ENCODE data around the gene HTR1D. TPM values are rescaled to one million over a fixed set of nuclear protein-coding genes. Genes with fewer than 3 reads are reported as not detected.
"Not testable (repeated sequence)": the region's sequence is repeated elsewhere in the genome, so short reads cannot be mapped to it uniquely, and the experiment has no call there.

The HTR1D gene
- total RNA-seq, 5 donors from 2014 or later (not counting 1 experiment from before 2014, with no cell fraction given), result not detected

- ChIA-PET POLR2A (no interaction called here), CTCF (no interaction called here)
- ATAC-seq (replicated peaks in 1 of 4) (no peak), DNase-seq (no peak)
- H3K27ac ChIP-seq (ENCODE audit: low read length), result no peak overlapping the region
- Mint-ChIP-seq H3K27me3 (peaks cover 12 to 14% of the 10 kb centered on the region in 2 donors), H3K4me1 (no peaks in the 10 kb centered on the region), H3K9me3 (no peaks in the 10 kb centered on the region), H3K27ac (peak overlapping the region in 1 of 2 donors; percentile 40), H3K36me3 (no peaks in the 10 kb centered on the region), H3K4me3 (no peak overlapping the region)
- no peaks in the 10 kb centered on the region for H3K36me3 ChIP-seq (ENCODE audit: control insufficient read depth in 2 of 2, extremely low read depth in 1 of 2, insufficient read depth in 1 of 2, low read length in 1 of 2)
- H3K4me1 ChIP-seq (ENCODE audit: control insufficient read depth in 1 of 2, extremely low read depth in 1 of 2, insufficient read depth in 2 of 2, low read length in 2 of 2), result no peaks in the 10 kb centered on the region
- WGBS (ENCODE audit: insufficient coverage), result 89% methylated on average over 21 of the region's 27 CpGs
- no peaks in the 10 kb centered on the region for H3K9me3 ChIP-seq
- H3K4me3 ChIP-seq (ENCODE audit: control insufficient read depth in 1 of 2, extremely low read depth in 1 of 2, low read length in 1 of 2), result no peak overlapping the region
- H3K27me3 ChIP-seq (replicated peaks in 1 of 2; ENCODE audit: control insufficient read depth in 2 of 2, extremely low read depth in 1 of 2, insufficient read depth in 2 of 2, low read length in 1 of 2), result peaks cover 0 to 8% of the 10 kb centered on the region in 2 experiments
Observed at GRCh38 chr1:23193391-23194118, 23.7 kb downstream of the HTR1D start.

- 100% methylated on average over 2 of the region's 3 CpGs for WGBS (ENCODE audit: insufficient coverage)
- peaks cover 12 to 14% of the 10 kb centered on the region in 2 donors for H3K27me3 Mint-ChIP-seq
- Histone ChIP-seq H3K27me3 (replicated peaks in 1 of 2; ENCODE audit: control insufficient read depth in 2 of 2, extremely low read depth in 1 of 2, insufficient read depth in 2 of 2, low read length in 1 of 2) (peaks cover 0 to 8% of the 10 kb centered on the region in 2 experiments), H3K36me3 (ENCODE audit: control insufficient read depth in 2 of 2, extremely low read depth in 1 of 2, insufficient read depth in 1 of 2, low read length in 1 of 2) (no peaks in the 10 kb centered on the region), H3K9me3 (no peaks in the 10 kb centered on the region), H3K4me3 (ENCODE audit: control insufficient read depth in 1 of 2, extremely low read depth in 1 of 2, low read length in 1 of 2) (no peak overlapping the region), H3K4me1 (ENCODE audit: control insufficient read depth in 1 of 2, extremely low read depth in 1 of 2, insufficient read depth in 2 of 2, low read length in 2 of 2) (no peaks in the 10 kb centered on the region), H3K27ac (ENCODE audit: low read length) (no peak overlapping the region)
- no peak overlapping the region for H3K4me3 Mint-ChIP-seq
- H3K27ac Mint-ChIP-seq, result no peak overlapping the region
- no peak for DNase-seq
- POLR2A ChIA-PET, result interaction anchor here in 1 of 2 donors (0.6 kb wide), 1 partner anchor 16 kb away, joined by 6 read pairs; no protein-coding TSS in a partner anchor
- H3K9me3 Mint-ChIP-seq, result no peaks in the 10 kb centered on the region
- no peak for ATAC-seq (replicated peaks in 1 of 4)
- no peaks in the 10 kb centered on the region for H3K4me1 Mint-ChIP-seq
- H3K36me3 Mint-ChIP-seq, result no peaks in the 10 kb centered on the region
- CTCF ChIA-PET, result interaction anchor here in 1 of 2 donors (0.6 kb wide), 1 partner anchor 8 kb away, joined by 5 read pairs; no protein-coding TSS in a partner anchor
Observed at GRCh38 chr1:23191199-23191598, 26.1 kb downstream of the HTR1D start.

- H3K27ac ChIP-seq (ENCODE audit: low read length); H3K36me3 ChIP-seq (ENCODE audit: control insufficient read depth in 2 of 2, extremely low read depth in 1 of 2, insufficient read depth in 1 of 2, low read length in 1 of 2); H3K4me1 Mint-ChIP-seq; ATAC-seq (replicated peaks in 1 of 4); POLR2A ChIA-PET; H3K4me3 Mint-ChIP-seq; H3K9me3 Mint-ChIP-seq; H3K27me3 ChIP-seq (replicated peaks in 1 of 2; ENCODE audit: control insufficient read depth in 2 of 2, extremely low read depth in 1 of 2, insufficient read depth in 2 of 2, low read length in 1 of 2); H3K27ac Mint-ChIP-seq; H3K4me3 ChIP-seq (ENCODE audit: control insufficient read depth in 1 of 2, extremely low read depth in 1 of 2, low read length in 1 of 2); H3K9me3 ChIP-seq; H3K4me1 ChIP-seq (ENCODE audit: control insufficient read depth in 1 of 2, extremely low read depth in 1 of 2, insufficient read depth in 2 of 2, low read length in 2 of 2); H3K36me3 Mint-ChIP-seq; DNase-seq: not testable (repeated sequence)
- peaks cover 12 to 14% of the 10 kb centered on the region in 2 donors for H3K27me3 Mint-ChIP-seq
- CTCF ChIA-PET, result interaction anchor here in 1 of 2 donors (0.7 kb wide), 2 partner anchors 12 to 100 kb away, joined by 3 to 4 read pairs; no protein-coding TSS in a partner anchor
- WGBS (ENCODE audit: insufficient coverage), result 87% methylated on average over 5 of the region's 13 CpGs
Observed at GRCh38 chr1:23188936-23189452, 28.3 kb downstream of the HTR1D start.

GRCh38 chr1:23188434-23188884 lies 28.8 kb downstream of the HTR1D start:
- H3K4me1 ChIP-seq (ENCODE audit: control insufficient read depth in 1 of 2, extremely low read depth in 1 of 2, insufficient read depth in 2 of 2, low read length in 2 of 2), result peaks cover 0 to 8% of the 10 kb centered on the region in 2 experiments
- no peak for ATAC-seq (replicated peaks in 1 of 4)
- Mint-ChIP-seq H3K4me1 (peaks cover 5 to 11% (median 11%) of the 10 kb centered on the region in 3 donors), H3K9me3 (no peaks in the 10 kb centered on the region), H3K4me3 (no peak overlapping the region), H3K36me3 (no peaks in the 10 kb centered on the region), H3K27ac (no peak overlapping the region), H3K27me3 (peaks cover 8 to 12% of the 10 kb centered on the region in 2 donors)
- H3K27me3 ChIP-seq (replicated peaks in 1 of 2; ENCODE audit: control insufficient read depth in 2 of 2, extremely low read depth in 1 of 2, insufficient read depth in 2 of 2, low read length in 1 of 2), result peaks cover 0 to 5% of the 10 kb centered on the region in 2 experiments
- no peak overlapping the region for H3K27ac ChIP-seq (ENCODE audit: low read length)
- POLR2A ChIA-PET, result interaction anchor here in 1 of 2 donors (0.6 kb wide), 1 partner anchor 64 kb away, joined by 4 read pairs; no protein-coding TSS in a partner anchor
- 84% methylated on average over 6 of the region's 6 CpGs for WGBS (ENCODE audit: insufficient coverage)
- no peak overlapping the region for H3K4me3 ChIP-seq (ENCODE audit: control insufficient read depth in 1 of 2, extremely low read depth in 1 of 2, low read length in 1 of 2)
- no peak for DNase-seq
- CTCF ChIA-PET, result interaction anchor here in 1 of 2 donors (6.9 kb wide), 1 partner anchor 91 kb away, joined by 281 read pairs; no protein-coding TSS in a partner anchor
- H3K36me3 ChIP-seq (ENCODE audit: control insufficient read depth in 2 of 2, extremely low read depth in 1 of 2, insufficient read depth in 1 of 2, low read length in 1 of 2), result no peaks in the 10 kb centered on the region
- H3K9me3 ChIP-seq, result no peaks in the 10 kb centered on the region

- Mint-ChIP-seq H3K9me3 (no peaks in the 10 kb centered on the region), H3K36me3 (no peaks in the 10 kb centered on the region), H3K4me1 (peaks cover 5 to 11% (median 11%) of the 10 kb centered on the region in 3 donors), H3K27ac (no peak overlapping the region), H3K4me3 (no peak overlapping the region), H3K27me3 (peaks cover 3 to 6% of the 10 kb centered on the region in 2 donors)
- H3K27me3 ChIP-seq (replicated peaks in 1 of 2; ENCODE audit: control insufficient read depth in 2 of 2, extremely low read depth in 1 of 2, insufficient read depth in 2 of 2, low read length in 1 of 2), result no peaks in the 10 kb centered on the region
- peaks cover 0 to 8% of the 10 kb centered on the region in 2 experiments for H3K4me1 ChIP-seq (ENCODE audit: control insufficient read depth in 1 of 2, extremely low read depth in 1 of 2, insufficient read depth in 2 of 2, low read length in 2 of 2)
- ATAC-seq (replicated peaks in 1 of 4) (no peak), DNase-seq (no peak)
- H3K27ac ChIP-seq (ENCODE audit: low read length), result no peak overlapping the region
- ChIA-PET CTCF (interaction anchor here in 1 of 2 donors (0.8 to 6.9 kb wide), 3 partner anchors 52 to 90 kb away, joined by 3 to 281 read pairs (median 3); no protein-coding TSS in a partner anchor), POLR2A (interaction anchor here in 1 of 2 donors (0.6 kb wide), 1 partner anchor 63 kb away, joined by 4 read pairs; no protein-coding TSS in a partner anchor)
- H3K9me3 ChIP-seq, result no peaks in the 10 kb centered on the region
- H3K36me3 ChIP-seq (ENCODE audit: control insufficient read depth in 2 of 2, extremely low read depth in 1 of 2, insufficient read depth in 1 of 2, low read length in 1 of 2), result no peaks in the 10 kb centered on the region
- WGBS (ENCODE audit: insufficient coverage), result 71% methylated on average over 3 of the region's 5 CpGs
- no peak overlapping the region for H3K4me3 ChIP-seq (ENCODE audit: control insufficient read depth in 1 of 2, extremely low read depth in 1 of 2, low read length in 1 of 2)
Observed at GRCh38 chr1:23187637-23188036, 29.7 kb downstream of the HTR1D start.

GRCh38 chr1:23185381-23185780 lies 31.9 kb downstream of the HTR1D start:
- no peak overlapping the region for H3K4me3 Mint-ChIP-seq
- H3K9me3 Mint-ChIP-seq, result no peaks in the 10 kb centered on the region
- H3K27ac Mint-ChIP-seq, result no peak overlapping the region
- peaks cover 0 to 3% of the 10 kb centered on the region in 2 experiments for H3K27me3 ChIP-seq (replicated peaks in 1 of 2; ENCODE audit: control insufficient read depth in 2 of 2, extremely low read depth in 1 of 2, insufficient read depth in 2 of 2, low read length in 1 of 2)
- H3K36me3 Mint-ChIP-seq, result no peaks in the 10 kb centered on the region
- H3K4me1 Mint-ChIP-seq, result peaks cover 5 to 11% (median 11%) of the 10 kb centered on the region in 3 donors
- 67% methylated on average over 1 of the region's 4 CpGs for WGBS (ENCODE audit: insufficient coverage)
- H3K27me3 Mint-ChIP-seq, result peaks cover 0 to 3% of the 10 kb centered on the region in 2 donors
- peaks cover 0 to 8% of the 10 kb centered on the region in 2 experiments for H3K4me1 ChIP-seq (ENCODE audit: control insufficient read depth in 1 of 2, extremely low read depth in 1 of 2, insufficient read depth in 2 of 2, low read length in 2 of 2)
- H3K27ac ChIP-seq (ENCODE audit: low read length), result no peak overlapping the region
- H3K4me3 ChIP-seq (ENCODE audit: control insufficient read depth in 1 of 2, extremely low read depth in 1 of 2, low read length in 1 of 2), result no peak overlapping the region
- H3K36me3 ChIP-seq (ENCODE audit: control insufficient read depth in 2 of 2, extremely low read depth in 1 of 2, insufficient read depth in 1 of 2, low read length in 1 of 2), result no peaks in the 10 kb centered on the region
- no peaks in the 10 kb centered on the region for H3K9me3 ChIP-seq
- POLR2A ChIA-PET, result interaction anchor here in 1 of 2 donors (2.0 kb wide), 1 partner anchor 86 kb away, joined by 10 read pairs; no protein-coding TSS in a partner anchor
- no peak for DNase-seq
- CTCF ChIA-PET, result interaction anchor here (0.7 to 6.9 kb wide), 16 partner anchors 11 to 142 kb away, joined by 3 to 281 read pairs (median 9); no protein-coding TSS in a partner anchor
- ATAC-seq (replicated peaks in 1 of 4), result no peak

Measured in T-cell (primary cell).